ENCODE results near the gene RHOD. TPM values are rescaled to one million over a fixed set of nuclear protein-coding genes. Genes with fewer than 3 reads are reported as not detected.

RHOD gene
- total RNA-seq, 1 experiment from 2014 or later, result 17.1 TPM

GRCh38 chr11:67044496-67044895 lies 12.2 kb upstream of the RHOD start:
- no peaks in the 10 kb centered on the region for H3K9me3 Mint-ChIP-seq (ENCODE audit: unreplicated experiment)
- intact Hi-C loops (cut with micrococcal nuclease; ENCODE audit: unreplicated experiment), result no loop called here
- no peak for TF ChIP-seq CTCF (IDR thresholded peaks at IDR 0.05; ENCODE audit: insufficient read depth in 1 of 2, low read depth in 1 of 2, low read length in 1 of 2, severe bottlenecking in 1 of 2, unreplicated experiment in 1 of 2)
- no peak overlapping the region for H3K4me3 ChIP-seq (ENCODE audit: low read depth, low read length)
- DNase-seq, result no peak
- peaks cover 5% of the 10 kb centered on the region for H3K4me1 ChIP-seq
- H3K36me3 Mint-ChIP-seq (ENCODE audit: insufficient read depth, unreplicated experiment), result no peaks in the 10 kb centered on the region
- ChIA-PET POLR2A (no interaction called here), CTCF (interaction anchor here (0.6 kb wide), 1 partner anchor 125 kb away, joined by 3 read pairs; no protein-coding TSS in a partner anchor)
- no peaks in the 10 kb centered on the region for H3K27me3 Mint-ChIP-seq (ENCODE audit: insufficient read depth, unreplicated experiment)
- H3K36me3 ChIP-seq (ENCODE audit: control insufficient read depth, insufficient read depth, low read length), result no peaks in the 10 kb centered on the region
- no peaks in the 10 kb centered on the region for H3K9me3 ChIP-seq
- BruUV-seq (replicated peaks), result no TSS peak
- no peak overlapping the region for H3K4me3 Mint-ChIP-seq (ENCODE audit: unreplicated experiment)
- H3K27ac Mint-ChIP-seq (ENCODE audit: unreplicated experiment), result no peak overlapping the region
- no peaks in the 10 kb centered on the region for H3K27me3 ChIP-seq (replicated peaks; ENCODE audit: control insufficient read depth, insufficient read depth, low read length)
- peaks cover 5% of the 10 kb centered on the region for H3K4me1 Mint-ChIP-seq (ENCODE audit: low read depth, unreplicated experiment)

GRCh38 chr11:67045314-67045713 lies 11.3 kb upstream of the RHOD start:
- no TSS peak for BruUV-seq (replicated peaks)

GRCh38 chr11:67048515-67049130 lies 8.0 kb upstream of the RHOD start:
- intact Hi-C loops (cut with micrococcal nuclease; ENCODE audit: unreplicated experiment), result no loop called here
- no peaks in the 10 kb centered on the region for H3K36me3 ChIP-seq (ENCODE audit: control insufficient read depth, insufficient read depth, low read length)
- Mint-ChIP-seq H3K9me3 (ENCODE audit: unreplicated experiment) (no peaks in the 10 kb centered on the region), H3K36me3 (ENCODE audit: insufficient read depth, unreplicated experiment) (no peaks in the 10 kb centered on the region), H3K4me3 (ENCODE audit: unreplicated experiment) (no peak overlapping the region), H3K27me3 (ENCODE audit: insufficient read depth, unreplicated experiment) (no peaks in the 10 kb centered on the region), H3K27ac (ENCODE audit: unreplicated experiment) (no peak overlapping the region), H3K4me1 (ENCODE audit: low read depth, unreplicated experiment) (no peaks in the 10 kb centered on the region)
- H3K27me3 ChIP-seq (replicated peaks; ENCODE audit: control insufficient read depth, insufficient read depth, low read length), result no peaks in the 10 kb centered on the region
- POLR2A ChIA-PET, result interaction anchor here (0.6 kb wide), 1 partner anchor 382 kb away, joined by 3 read pairs; no protein-coding TSS in a partner anchor
- DNase-seq, result no peak
- H3K4me1 ChIP-seq, result no peaks in the 10 kb centered on the region
- TF ChIP-seq CTCF (IDR thresholded peaks at IDR 0.05; ENCODE audit: insufficient read depth in 1 of 2, low read depth in 1 of 2, low read length in 1 of 2, severe bottlenecking in 1 of 2, unreplicated experiment in 1 of 2), result no peak
- CTCF ChIA-PET, result interaction anchor here (0.6 kb wide), 1 partner anchor 98 kb away, joined by 3 read pairs; no protein-coding TSS in a partner anchor
- no peaks in the 10 kb centered on the region for H3K9me3 ChIP-seq
- no peak overlapping the region for H3K4me3 ChIP-seq (ENCODE audit: low read depth, low read length)
- BruUV-seq (replicated peaks), result no TSS peak

More at GRCh38 chr11:67045314-67045713, 11.3 kb upstream of the RHOD start:
- H3K4me1 ChIP-seq, result peaks cover 5% of the 10 kb centered on the region
- TF ChIP-seq CTCF (IDR thresholded peaks at IDR 0.05; ENCODE audit: insufficient read depth in 1 of 2, low read depth in 1 of 2, low read length in 1 of 2, severe bottlenecking in 1 of 2, unreplicated experiment in 1 of 2), result no peak
- H3K9me3 ChIP-seq, result no peaks in the 10 kb centered on the region
- no peaks in the 10 kb centered on the region for H3K27me3 Mint-ChIP-seq (ENCODE audit: insufficient read depth, unreplicated experiment)
- no peaks in the 10 kb centered on the region for H3K9me3 Mint-ChIP-seq (ENCODE audit: unreplicated experiment)
- no peak overlapping the region for H3K27ac Mint-ChIP-seq (ENCODE audit: unreplicated experiment)
- ChIA-PET POLR2A (no interaction called here), CTCF (no interaction called here)
- no peak overlapping the region for H3K4me3 ChIP-seq (ENCODE audit: low read depth, low read length)
- no peak for DNase-seq
- intact Hi-C loops (cut with micrococcal nuclease; ENCODE audit: unreplicated experiment), result no loop called here
- no peaks in the 10 kb centered on the region for H3K27me3 ChIP-seq (replicated peaks; ENCODE audit: control insufficient read depth, insufficient read depth, low read length)
- no peaks in the 10 kb centered on the region for H3K36me3 ChIP-seq (ENCODE audit: control insufficient read depth, insufficient read depth, low read length)
- H3K4me1 Mint-ChIP-seq (ENCODE audit: low read depth, unreplicated experiment), result peaks cover 5% of the 10 kb centered on the region
- H3K4me3 Mint-ChIP-seq (ENCODE audit: unreplicated experiment), result no peak overlapping the region
- no peaks in the 10 kb centered on the region for H3K36me3 Mint-ChIP-seq (ENCODE audit: insufficient read depth, unreplicated experiment)
